Erythroblast (primary cell): ENCODE data around the gene DARS1.

Experiments used
- GATA1 ChIP-seq: IDR thresholded peaks from 2 replicates; pipeline ENCODE4 v1.6.1; 2011; ENCODE audit warnings: low read depth, mild to moderate bottlenecking, control low read depth, low read length, moderate library complexity
- POLR2A ChIP-seq: IDR thresholded peaks from 2 replicates; pipeline ENCODE4 v1.6.1; 2011; ENCODE audit warnings: mild to moderate bottlenecking, low read length

DNA sequence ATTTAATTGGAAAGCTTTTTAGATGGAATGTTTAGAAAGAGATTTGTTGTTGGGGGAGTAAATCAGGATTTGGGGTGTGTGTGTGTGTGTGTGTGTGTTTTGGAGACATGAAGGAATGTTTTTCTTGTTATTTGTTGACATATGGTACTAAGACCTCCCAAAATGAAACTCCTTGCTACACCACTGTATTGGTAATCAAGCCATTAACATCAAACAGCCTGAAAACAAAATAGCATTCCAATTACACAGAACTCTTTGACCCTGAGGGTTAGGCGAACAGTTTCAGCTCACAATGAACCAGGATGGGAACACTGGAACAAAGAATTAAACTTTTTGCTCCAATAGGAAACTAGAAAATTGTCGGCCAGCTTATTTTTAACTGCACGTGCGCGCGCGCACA, 41.7 kb upstream of the DARS1 start:
- TF ChIP-seq POLR2A (no peak), GATA1 (no peak)
